HUDEP-2 (cell line): Measurements from ENCODE around the gene ATXN1.
"Not testable (repeated sequence)": the region's sequence is repeated elsewhere in the genome, so short reads cannot be mapped to it uniquely, and the experiment has no call there.

ENCODE experiments used
- DNase-seq, 76 experiments: peaks; one replicate each; lab custom pipeline; 2025; ENCODE audit not compliant: unreplicated experiment in 76 of 76; lab: John Stamatoyannopoulos, UW

The ATXN1 gene

DNA sequence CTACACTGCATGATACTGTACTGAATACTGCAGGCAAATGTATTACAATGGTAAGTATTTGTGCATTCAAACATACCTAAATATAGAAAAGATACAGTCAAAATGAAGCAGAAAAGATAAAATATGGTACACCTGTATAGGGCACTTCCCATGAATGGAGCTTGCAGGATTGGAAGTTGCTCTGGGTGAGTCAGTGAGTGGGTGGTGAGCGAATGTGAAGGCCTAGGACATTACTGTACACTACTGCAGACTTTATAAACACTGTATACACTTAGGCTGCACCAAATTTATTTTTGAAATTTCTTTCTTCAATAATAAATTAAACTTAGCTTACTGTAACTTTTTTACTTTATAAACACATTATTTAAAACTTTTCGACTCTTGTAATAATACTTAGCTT lies 213.1 kb downstream of the ATXN1 start:
- DNase-seq = no peak

DNA sequence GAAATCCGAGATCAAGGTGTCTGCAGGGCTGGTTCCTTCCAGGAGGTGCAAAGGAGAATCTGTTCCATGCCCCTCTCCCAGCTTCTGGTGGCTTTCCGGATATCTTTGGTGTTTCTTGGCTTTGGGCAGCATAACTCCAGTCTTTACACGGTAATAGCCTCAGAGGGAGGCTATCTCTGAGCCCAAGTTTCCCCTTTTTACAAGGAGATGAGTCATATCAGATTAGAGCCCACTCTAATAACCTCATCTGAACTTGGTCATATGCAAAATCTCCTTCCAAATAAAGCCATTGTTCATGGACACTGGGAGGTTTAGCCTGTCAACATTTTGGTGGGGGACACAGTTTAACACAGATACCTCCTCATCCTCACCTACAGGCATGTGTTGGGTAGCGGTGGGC lies 213.7 kb downstream of the ATXN1 start:
- DNase-seq = no peak

GRCh38 chr6:16546861-16547260 lies 214.4 kb downstream of the ATXN1 start:
- DNase-seq = no peak

GRCh38 chr6:16545382-16545781 lies 215.9 kb downstream of the ATXN1 start:
- DNase-seq = no peak

DNA sequence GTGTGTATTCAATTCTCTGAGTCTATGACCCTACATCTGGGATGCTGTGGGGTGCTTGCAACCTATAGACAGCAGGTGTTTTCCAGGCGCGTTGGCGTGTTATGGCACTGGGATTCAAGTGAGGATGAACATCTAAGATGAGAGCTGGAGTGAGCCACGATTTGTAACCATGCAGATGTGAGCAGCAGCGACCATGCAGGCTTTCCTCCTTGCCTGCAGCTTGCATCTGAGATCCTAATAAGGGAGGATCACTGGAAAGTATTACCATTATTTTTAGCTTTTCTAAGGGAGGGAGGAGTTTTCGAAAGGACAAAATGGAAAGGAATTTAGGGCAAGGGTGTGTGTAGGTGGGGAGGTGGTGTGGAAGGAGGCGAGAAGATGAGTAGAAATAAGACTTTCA lies 216.7 kb downstream of the ATXN1 start:
- DNase-seq = no peak

- no peak for DNase-seq
Observed at GRCh38 chr6:16544006-16544405, 217.3 kb downstream of the ATXN1 start.

DNA sequence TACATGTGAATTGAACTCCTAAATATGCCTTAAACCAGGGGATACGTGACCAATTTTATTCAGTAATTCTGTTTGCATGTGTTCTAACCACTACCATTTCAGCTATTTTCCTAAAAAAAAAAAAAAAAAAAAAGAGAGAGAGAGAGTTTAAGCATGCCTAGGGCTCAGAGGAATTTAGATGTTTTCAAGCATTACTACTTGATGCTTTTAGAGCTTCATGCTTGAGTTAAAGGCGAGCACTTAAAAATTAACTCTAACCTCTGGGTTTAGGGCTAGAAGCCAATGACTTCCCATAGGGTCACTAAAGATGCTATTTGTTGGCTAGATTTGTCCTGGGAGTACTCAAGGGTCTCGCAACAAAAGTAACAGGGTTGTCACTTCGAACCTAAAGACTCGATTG lies 217.7 kb downstream of the ATXN1 start:
- no peak for DNase-seq

DNA sequence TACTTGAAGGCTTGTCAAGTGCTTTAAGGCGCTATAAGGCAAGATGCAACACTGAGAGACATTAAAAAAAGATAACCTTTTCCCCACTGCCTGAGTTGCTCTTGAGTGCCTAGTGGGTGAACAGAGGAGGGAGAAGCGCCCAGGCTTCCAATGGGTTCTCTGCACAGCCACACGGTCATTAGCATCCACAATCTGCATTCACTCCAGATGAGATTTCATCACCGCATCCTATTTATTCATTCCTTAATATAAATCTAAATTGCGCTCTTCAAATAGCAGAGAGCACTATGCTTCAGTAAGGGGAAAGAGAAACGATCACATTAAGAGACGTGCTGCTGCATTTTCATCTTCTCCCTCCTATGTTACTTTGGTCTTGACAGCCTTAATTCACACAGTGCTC lies 219.2 kb downstream of the ATXN1 start:
- DNase-seq = no peak

- DNase-seq = no peak
Observed at GRCh38 chr6:16540804-16541752, 220.2 kb downstream of the ATXN1 start.

GRCh38 chr6:16540383-16540782 lies 220.9 kb downstream of the ATXN1 start:
- not testable (repeated sequence) for DNase-seq

- DNase-seq = no peak
Observed at GRCh38 chr6:16539086-16539931, 222.0 kb downstream of the ATXN1 start.

- no peak for DNase-seq
Observed at GRCh38 chr6:16535564-16535963, 225.7 kb downstream of the ATXN1 start.

GRCh38 chr6:16533721-16534136 lies 227.5 kb downstream of the ATXN1 start:
- no peak for DNase-seq

GRCh38 chr6:16533210-16533609 lies 228.1 kb downstream of the ATXN1 start:
- DNase-seq = no peak

DNA sequence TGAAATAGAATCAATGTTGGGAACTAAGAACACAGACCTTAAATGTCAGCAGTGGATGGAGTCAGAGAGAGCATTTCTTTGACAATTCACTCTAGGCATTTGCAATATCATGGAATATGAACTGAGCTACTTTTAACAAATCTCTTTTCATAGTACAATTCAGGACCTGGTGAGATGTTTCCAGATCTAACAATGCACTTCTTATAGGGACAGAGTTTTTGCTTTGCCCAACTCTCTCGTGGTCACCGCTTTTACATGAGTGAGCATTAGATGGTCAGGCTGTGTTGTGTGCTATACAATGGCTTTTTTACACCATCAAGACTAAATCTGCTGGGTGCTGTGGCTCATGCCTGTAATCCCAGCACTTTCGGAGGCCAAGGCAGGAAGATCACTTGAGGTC lies 233.6 kb downstream of the ATXN1 start:
- DNase-seq = no peak

DNA sequence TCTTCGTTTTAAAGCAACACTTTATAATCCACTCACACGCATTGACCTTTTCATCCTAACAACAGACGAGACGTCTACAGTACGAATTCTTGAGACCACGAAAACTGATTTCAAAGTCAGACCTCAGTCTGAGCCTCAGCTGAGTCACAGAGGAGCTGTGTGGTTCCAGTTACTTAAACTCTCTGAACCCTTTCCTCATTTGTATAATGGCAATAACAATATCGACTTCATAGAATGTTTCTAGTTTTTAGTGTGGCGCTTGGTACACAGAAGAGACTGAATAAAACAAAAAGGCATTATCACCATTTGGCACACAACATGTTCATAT lies 236.9 kb downstream of the ATXN1 start:
- DNase-seq = no peak

GRCh38 chr6:16523606-16524379 lies 237.5 kb downstream of the ATXN1 start:
- DNase-seq = no peak

GRCh38 chr6:16522937-16523336 lies 238.3 kb downstream of the ATXN1 start:
- no peak for DNase-seq

DNA sequence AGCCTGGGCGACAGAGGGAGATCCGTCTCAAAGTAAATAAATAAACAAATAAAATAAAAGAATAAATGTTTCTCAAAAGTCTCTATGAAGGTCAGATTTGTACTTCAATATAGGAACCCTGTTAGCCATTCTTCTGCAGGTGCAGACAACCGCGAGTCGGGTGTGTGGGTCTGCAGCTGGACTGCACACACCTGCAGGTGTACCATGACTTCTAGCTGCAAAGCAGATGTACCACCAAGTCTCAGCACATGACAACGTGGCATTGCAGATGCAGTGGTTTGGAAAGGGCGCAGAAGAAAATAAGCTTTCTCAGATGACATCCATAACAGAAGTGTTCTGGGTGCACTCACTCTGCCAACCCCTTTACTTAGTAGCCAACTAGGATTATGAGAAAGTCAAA lies 239.7 kb downstream of the ATXN1 start:
- no peak for DNase-seq

DNA sequence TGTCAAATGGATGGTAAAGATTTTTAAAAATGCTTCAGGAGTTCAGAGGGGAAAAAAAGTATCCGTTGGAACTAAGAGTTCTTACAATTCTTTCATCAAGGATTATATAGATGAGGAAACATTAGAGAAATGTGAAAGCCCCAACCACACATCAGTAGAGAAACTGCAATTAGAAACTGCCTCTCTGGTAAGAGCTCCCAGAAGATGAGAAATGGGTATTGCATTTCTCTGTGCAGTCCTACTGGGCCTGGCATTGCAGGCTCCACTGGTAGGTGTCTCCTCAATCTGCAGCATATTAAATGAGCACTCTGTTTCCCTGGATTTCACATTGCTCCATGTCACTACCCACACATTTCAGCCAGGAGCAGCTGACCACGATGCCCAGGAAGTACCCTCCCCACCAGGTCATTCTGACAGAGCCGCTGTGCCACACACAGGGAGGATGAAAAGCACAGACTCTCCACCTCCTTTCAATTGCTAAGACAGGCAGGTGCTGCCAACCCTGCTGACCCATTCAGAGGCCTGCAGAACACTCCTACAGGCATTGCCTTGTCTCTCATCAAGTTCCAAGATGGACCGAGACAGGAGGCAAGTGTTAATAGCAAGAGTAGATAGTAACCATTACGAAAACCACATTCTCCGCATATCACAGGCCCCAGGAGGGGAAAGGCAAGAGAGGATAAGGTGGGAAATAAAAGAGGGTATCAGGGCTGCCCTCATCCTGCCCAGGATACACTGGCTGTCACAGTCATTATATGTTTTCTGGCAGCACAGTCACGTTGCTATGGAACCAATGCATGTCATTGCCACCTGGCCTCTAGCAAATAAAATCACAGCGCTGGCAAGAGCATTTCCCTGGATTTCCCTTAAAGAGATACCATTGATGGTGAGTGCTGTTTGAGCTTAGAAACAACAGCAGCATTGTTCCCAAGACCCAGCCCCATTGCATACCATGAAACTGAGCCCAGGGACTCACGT lies 241.7 kb downstream of the ATXN1 start:
- no peak for DNase-seq
